ENCODE data around the gene C6orf163. TPM values are rescaled to one million over a fixed set of nuclear protein-coding genes. Genes with fewer than 3 reads are reported as not detected.
"Not testable (repeated sequence)": the region's sequence is repeated elsewhere in the genome, so short reads cannot be mapped to it uniquely, and the experiment has no call there.

Gene C6orf163
- total RNA-seq, result 1 to 10 TPM; 1.1 to 1.7 TPM

- H3K27me3 ChIP-seq, result no peaks in the 10 kb centered on the region
- no peak within 1 kb of the TSS for H3K9ac ChIP-seq (ENCODE audit: low read depth in 2 of 2, low read length in 2 of 2)
- H3K4me1 ChIP-seq, result no peaks in the 10 kb centered on the region
- no peak within 1 kb of the TSS for H3K4me3 ChIP-seq
- H3K36me3 ChIP-seq, result no peaks in the 10 kb centered on the region
- H3K9me3 ChIP-seq, result no peaks in the 10 kb centered on the region
- H3K27ac ChIP-seq, result no peak within 1 kb of the TSS
- intact Hi-C loops (cut with DNase I), result no loop called here
- TF ChIP-seq CTCF (IDR thresholded peaks at IDR 0.05), result no peak
- no peak for DNase-seq
Observed at GRCh38 chr6:87344731-87345130, at the start of gene C6orf163. TSS of gene C6orf163 (plus strand) at chr6:87344813. CDS start at chr6:87345100, 287 bp downstream.

- TF ChIP-seq CTCF (IDR thresholded peaks at IDR 0.05), result no peak
- no peak overlapping the region for H3K9ac ChIP-seq (ENCODE audit: low read depth in 2 of 2, low read length in 2 of 2)
- DNase-seq, result no peak
- H3K36me3 ChIP-seq, result no peaks in the 10 kb centered on the region
- H3K27me3 ChIP-seq, result no peaks in the 10 kb centered on the region
- no peaks in the 10 kb centered on the region for H3K9me3 ChIP-seq
- H3K27ac ChIP-seq, result no peak overlapping the region
- intact Hi-C loops (cut with DNase I), result no loop called here
- H3K4me1 ChIP-seq, result no peaks in the 10 kb centered on the region
- no peak overlapping the region for H3K4me3 ChIP-seq
Observed at GRCh38 chr6:87297119-87297518, 47.5 kb upstream of the C6orf163 start.

GRCh38 chr6:87301277-87301676, 43.3 kb upstream of the C6orf163 start:
- H3K27me3 ChIP-seq; H3K9ac ChIP-seq (ENCODE audit: low read depth in 2 of 2, low read length in 2 of 2); H3K4me3 ChIP-seq; H3K36me3 ChIP-seq; H3K9me3 ChIP-seq; H3K27ac ChIP-seq; intact Hi-C loops (cut with DNase I); DNase-seq; H3K4me1 ChIP-seq: not testable (repeated sequence)

- Histone ChIP-seq H3K9ac (ENCODE audit: low read depth in 2 of 2, low read length in 2 of 2) (no peak overlapping the region), H3K9me3 (no peaks in the 10 kb centered on the region), H3K36me3 (no peaks in the 10 kb centered on the region), H3K4me3 (no peak overlapping the region), H3K4me1 (no peaks in the 10 kb centered on the region), H3K27me3 (no peaks in the 10 kb centered on the region), H3K27ac (no peak overlapping the region)
- intact Hi-C loops (cut with DNase I), result no loop called here
- TF ChIP-seq CTCF (IDR thresholded peaks at IDR 0.05), result no peak
- no peak for DNase-seq
Observed at GRCh38 chr6:87308970-87309369, 35.6 kb upstream of the C6orf163 start.

- intact Hi-C loops (cut with DNase I), result no loop called here
- no peak for DNase-seq
- Histone ChIP-seq H3K4me1 (no peaks in the 10 kb centered on the region), H3K4me3 (no peak overlapping the region), H3K27me3 (no peaks in the 10 kb centered on the region), H3K9ac (ENCODE audit: low read depth in 2 of 2, low read length in 2 of 2) (no peak overlapping the region), H3K9me3 (no peaks in the 10 kb centered on the region), H3K36me3 (no peaks in the 10 kb centered on the region), H3K27ac (no peak overlapping the region)
- TF ChIP-seq CTCF (IDR thresholded peaks at IDR 0.05), result no peak
Observed at GRCh38 chr6:87312860-87313259, 31.8 kb upstream of the C6orf163 start.

- H3K4me1 ChIP-seq, result no peaks in the 10 kb centered on the region
- no peaks in the 10 kb centered on the region for H3K36me3 ChIP-seq
- no peak overlapping the region for H3K4me3 ChIP-seq
- no peak overlapping the region for H3K9ac ChIP-seq (ENCODE audit: low read depth in 2 of 2, low read length in 2 of 2)
- TF ChIP-seq CTCF (IDR thresholded peaks at IDR 0.05), result no peak
- H3K9me3 ChIP-seq, result no peaks in the 10 kb centered on the region
- DNase-seq, result no peak
- H3K27me3 ChIP-seq, result no peaks in the 10 kb centered on the region
- H3K27ac ChIP-seq, result no peak overlapping the region
- intact Hi-C loops (cut with DNase I), result no loop called here
Observed at GRCh38 chr6:87315071-87315470, 29.5 kb upstream of the C6orf163 start.

Measured in colonic mucosa (tissue), 4 donors.